ENCODE data around the gene ZNF19.

The ZNF19 gene

DNA sequence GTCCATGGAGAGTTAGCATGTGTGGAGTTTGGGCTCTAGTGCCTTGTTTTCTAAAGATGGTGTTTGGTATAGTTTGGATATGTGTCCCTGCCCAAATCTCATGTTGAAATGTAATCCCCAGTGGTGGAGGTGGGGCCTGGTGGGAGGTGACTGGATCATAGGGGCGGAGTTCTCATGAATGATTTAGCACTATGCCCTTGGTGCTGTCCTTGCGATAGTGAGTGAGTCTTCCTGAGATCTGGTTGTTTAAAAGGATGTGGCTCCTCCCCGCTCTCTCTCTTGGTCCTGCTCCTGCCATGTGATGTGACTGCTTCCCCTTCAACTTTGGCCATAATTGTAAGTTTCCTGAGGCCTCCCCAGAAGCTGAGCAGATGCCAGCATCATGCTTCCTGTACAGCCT, 8.9 kb upstream of the ZNF19 start:
- TF ChIP-seq MYC (IDR thresholded peaks at IDR 0.05; ENCODE audit: low read depth, low read length) (no peak), POLR2A (IDR thresholded peaks at IDR 0.05; ENCODE audit: extremely low read depth, insufficient read length) (no peak)
- TF ChIP-seq, protein P1, sequence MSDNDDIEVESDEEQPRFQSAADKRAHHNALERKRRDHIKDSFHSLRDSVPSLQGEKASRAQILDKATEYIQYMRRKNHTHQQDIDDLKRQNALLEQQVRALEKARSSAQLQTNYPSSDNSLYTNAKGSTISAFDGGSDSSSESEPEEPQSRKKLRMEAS (IDR thresholded peaks at IDR 0.05; ENCODE audit: low read depth, low read length) = no peak
- TF ChIP-seq, protein P2, sequence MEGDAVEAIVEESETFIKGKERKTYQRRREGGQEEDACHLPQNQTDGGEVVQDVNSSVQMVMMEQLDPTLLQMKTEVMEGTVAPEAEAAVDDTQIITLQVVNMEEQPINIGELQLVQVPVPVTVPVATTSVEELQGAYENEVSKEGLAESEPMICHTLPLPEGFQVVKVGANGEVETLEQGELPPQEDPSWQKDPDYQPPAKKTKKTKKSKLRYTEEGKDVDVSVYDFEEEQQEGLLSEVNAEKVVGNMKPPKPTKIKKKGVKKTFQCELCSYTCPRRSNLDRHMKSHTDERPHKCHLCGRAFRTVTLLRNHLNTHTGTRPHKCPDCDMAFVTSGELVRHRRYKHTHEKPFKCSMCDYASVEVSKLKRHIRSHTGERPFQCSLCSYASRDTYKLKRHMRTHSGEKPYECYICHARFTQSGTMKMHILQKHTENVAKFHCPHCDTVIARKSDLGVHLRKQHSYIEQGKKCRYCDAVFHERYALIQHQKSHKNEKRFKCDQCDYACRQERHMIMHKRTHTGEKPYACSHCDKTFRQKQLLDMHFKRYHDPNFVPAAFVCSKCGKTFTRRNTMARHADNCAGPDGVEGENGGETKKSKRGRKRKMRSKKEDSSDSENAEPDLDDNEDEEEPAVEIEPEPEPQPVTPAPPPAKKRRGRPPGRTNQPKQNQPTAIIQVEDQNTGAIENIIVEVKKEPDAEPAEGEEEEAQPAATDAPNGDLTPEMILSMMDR (IDR thresholded peaks at IDR 0.05; ENCODE audit: low read depth, low read length) = no peak
- no peak overlapping the region for H3K4me3 ChIP-seq (ENCODE audit: low read depth, low read length)

DNA sequence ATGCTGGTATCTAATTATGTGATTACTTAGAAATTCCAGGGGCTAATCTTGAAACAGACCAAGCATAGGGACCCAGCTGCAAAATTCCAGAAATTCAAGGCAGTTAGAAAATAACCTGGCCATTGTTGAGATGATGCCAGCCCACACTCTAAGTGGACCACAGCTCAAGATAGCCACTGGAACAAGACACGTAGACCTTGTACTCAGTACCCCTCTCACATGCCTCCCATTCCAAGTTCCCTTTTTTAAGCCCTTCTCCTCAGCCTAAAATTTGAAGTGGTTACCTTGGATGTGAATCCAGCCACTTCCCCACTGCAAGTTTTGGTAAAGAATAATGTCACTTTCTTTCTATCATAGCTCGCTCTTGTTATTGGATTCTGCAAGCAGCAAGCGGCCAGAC, 4.1 kb upstream of the ZNF19 start:
- DNase-seq (ENCODE audit: low read depth) = no peak
- H3K4me3 ChIP-seq (ENCODE audit: low read depth, low read length) = no peak overlapping the region
- TF ChIP-seq, protein P1 (IDR thresholded peaks at IDR 0.05; ENCODE audit: low read depth, low read length) = no peak
- TF ChIP-seq, protein P2 (IDR thresholded peaks at IDR 0.05; ENCODE audit: low read depth, low read length) = no peak
- no peak for TF ChIP-seq POLR2A (IDR thresholded peaks at IDR 0.05; ENCODE audit: extremely low read depth, insufficient read length)
- no peak for TF ChIP-seq MYC (IDR thresholded peaks at IDR 0.05; ENCODE audit: low read depth, low read length)

More for the DNA sequence above, 8.9 kb upstream of the ZNF19 start:
- DNase-seq (ENCODE audit: low read depth) = no peak

DNA sequence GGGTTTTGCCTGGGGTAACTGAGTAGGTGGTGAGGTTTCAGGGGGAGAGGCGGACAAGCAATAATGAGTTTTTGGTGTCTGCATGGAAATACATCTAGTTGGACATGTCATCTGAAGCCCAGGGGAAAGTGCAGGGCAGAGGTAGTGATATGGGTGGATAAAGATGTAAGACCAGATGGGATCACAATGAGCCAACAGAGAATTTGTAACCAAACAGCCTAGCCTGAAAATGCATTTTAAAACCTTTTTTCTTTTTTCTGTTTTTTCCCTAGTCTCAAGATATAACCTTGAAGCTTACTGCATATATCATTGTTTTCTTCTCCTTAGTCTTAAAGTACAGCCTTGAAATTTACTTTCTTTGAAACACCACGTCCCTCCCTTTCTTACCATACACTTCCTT, 3.7 kb upstream of the ZNF19 start:
- H3K4me3 ChIP-seq (ENCODE audit: low read depth, low read length) = no peak overlapping the region
- TF ChIP-seq POLR2A (IDR thresholded peaks at IDR 0.05; ENCODE audit: extremely low read depth, insufficient read length) (no peak), MYC (IDR thresholded peaks at IDR 0.05; ENCODE audit: low read depth, low read length) (no peak)
- TF ChIP-seq, protein P1 (IDR thresholded peaks at IDR 0.05; ENCODE audit: low read depth, low read length) = no peak
- TF ChIP-seq, protein P2 (IDR thresholded peaks at IDR 0.05; ENCODE audit: low read depth, low read length) = no peak
- DNase-seq (ENCODE audit: low read depth) = no peak

DNA sequence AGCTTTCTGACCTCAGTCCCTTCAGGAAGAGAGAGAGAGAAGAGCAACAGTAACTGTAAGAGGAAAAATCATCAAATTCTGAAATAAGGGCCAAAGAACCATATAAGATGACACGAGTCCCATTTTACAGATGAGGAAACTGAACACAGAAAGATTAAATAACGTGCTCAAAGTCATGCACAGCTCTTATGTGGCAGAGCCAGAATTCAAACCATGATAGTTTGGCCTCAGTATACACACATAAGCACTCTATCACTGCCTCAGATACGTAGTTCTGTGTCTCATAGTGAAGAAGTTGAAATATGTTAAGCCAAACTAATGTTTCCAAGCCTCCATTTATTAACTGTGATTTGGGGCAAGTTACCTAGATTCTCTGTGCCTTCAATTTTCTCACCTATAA, 1.9 kb upstream of the ZNF19 start:
- H3K4me3 ChIP-seq (ENCODE audit: low read depth, low read length) = no peak overlapping the region
- TF ChIP-seq POLR2A (IDR thresholded peaks at IDR 0.05; ENCODE audit: extremely low read depth, insufficient read length) (no peak), MYC (IDR thresholded peaks at IDR 0.05; ENCODE audit: low read depth, low read length) (no peak)
- TF ChIP-seq, protein P1 (IDR thresholded peaks at IDR 0.05; ENCODE audit: low read depth, low read length) = no peak
- no peak for DNase-seq (ENCODE audit: low read depth)

DNA sequence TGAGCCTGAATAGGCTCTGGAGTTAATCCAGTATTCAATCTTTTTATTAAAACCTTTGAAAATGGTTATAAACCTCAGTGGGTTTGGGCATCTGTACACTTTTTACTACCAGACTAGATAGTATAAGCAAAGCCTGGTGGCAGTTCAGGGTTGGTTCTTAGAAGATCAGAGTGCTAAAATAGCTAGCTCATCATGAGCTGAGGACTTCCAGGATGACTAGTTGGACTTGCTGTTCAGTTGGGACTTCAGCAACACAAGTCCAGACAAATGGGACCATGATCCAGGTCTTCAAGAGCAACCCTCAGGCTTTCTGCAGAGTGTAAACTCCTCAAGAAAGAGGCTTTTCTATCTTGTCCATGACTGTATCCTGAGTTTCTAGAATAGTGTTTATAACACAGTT, 1.2 kb upstream of the ZNF19 start:
- DNase-seq (ENCODE audit: low read depth) = no peak
- TF ChIP-seq, protein P2 (IDR thresholded peaks at IDR 0.05; ENCODE audit: low read depth, low read length) = no peak
- TF ChIP-seq, protein P1 (IDR thresholded peaks at IDR 0.05; ENCODE audit: low read depth, low read length) = no peak
- TF ChIP-seq POLR2A (IDR thresholded peaks at IDR 0.05; ENCODE audit: extremely low read depth, insufficient read length) (no peak), MYC (IDR thresholded peaks at IDR 0.05; ENCODE audit: low read depth, low read length) (no peak)
- H3K4me3 ChIP-seq (ENCODE audit: low read depth, low read length) = no peak overlapping the region

DNA sequence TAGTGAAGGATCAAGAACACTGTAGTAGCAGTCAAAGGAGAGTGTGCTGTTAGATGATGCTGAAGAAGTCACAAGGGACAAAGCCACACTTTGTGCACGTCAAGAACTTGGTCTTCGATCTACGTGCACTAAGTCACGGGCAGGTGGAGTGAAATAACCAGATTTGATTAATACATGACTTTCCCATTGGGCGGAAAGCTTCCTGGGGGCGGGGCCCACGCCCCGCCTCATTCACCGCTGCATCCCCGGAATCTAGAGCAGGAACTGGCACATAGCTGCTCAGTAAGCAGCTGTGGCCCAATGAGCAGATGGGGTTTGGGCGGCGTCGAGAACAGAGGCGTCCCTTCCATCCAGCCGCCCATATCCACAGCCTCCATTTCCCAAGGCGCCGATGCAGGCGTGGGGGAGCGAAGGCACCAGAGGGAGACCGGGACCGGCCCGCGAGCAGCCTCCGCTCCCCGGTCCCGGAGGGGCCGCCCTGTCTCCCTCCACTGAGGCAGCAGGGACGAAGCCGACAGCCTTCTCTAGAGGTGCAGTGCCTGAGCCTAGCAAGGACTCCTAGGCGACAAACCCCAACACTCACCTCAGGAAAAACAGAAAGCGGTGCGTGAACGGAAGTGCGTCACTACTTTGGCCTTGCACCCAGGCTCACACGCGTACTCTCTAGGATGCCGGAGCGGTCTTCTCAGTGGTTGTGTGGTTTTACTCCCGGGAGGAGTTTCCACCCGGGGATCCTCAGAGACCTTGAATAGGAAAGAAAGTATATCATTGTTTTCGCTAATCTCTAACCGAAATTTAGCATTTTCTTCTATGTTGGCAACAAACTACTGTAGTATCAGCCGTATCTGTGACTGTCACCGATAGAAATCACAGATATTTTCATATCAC, 4.9 kb downstream of the ZNF19 start:
- peak overlapping the region; percentile 79 for H3K4me3 ChIP-seq (ENCODE audit: low read depth, low read length)
- peak; percentile 88 for DNase-seq (ENCODE audit: low read depth)
- no peak for TF ChIP-seq POLR2A (IDR thresholded peaks at IDR 0.05; ENCODE audit: extremely low read depth, insufficient read length)
- TF ChIP-seq, protein P1 (IDR thresholded peaks at IDR 0.05; ENCODE audit: low read depth, low read length) = peak; percentile 12; the same call in 1 of the 2 replicates
